ENCODE measurements around the gene NME9. TPM values are rescaled to one million over a fixed set of nuclear protein-coding genes. Genes with fewer than 3 reads are reported as not detected.

Gene NME9
- total RNA-seq, 1 donor from 2014 or later, result 1.1 TPM

GRCh38 chr3:138370321-138370720 lies 40.7 kb upstream of the NME9 start:
- peaks cover 11% of the 10 kb centered on the region for H3K4me1 Mint-ChIP-seq
- DNase-seq (ENCODE audit: low spot score in 2 of 2, unreplicated experiment in 2 of 2), result no peak
- no peaks in the 10 kb centered on the region for H3K27me3 Mint-ChIP-seq (ENCODE audit: low read depth)
- H3K36me3 Mint-ChIP-seq, result peaks cover 18% of the 10 kb centered on the region
- no peak overlapping the region for H3K4me3 Mint-ChIP-seq
- TF ChIP-seq CTCF (IDR thresholded peaks at IDR 0.05; ENCODE audit: unreplicated experiment), result no peak
- peaks cover 8% of the 10 kb centered on the region for H3K9me3 Mint-ChIP-seq
- H3K27ac Mint-ChIP-seq, result no peak overlapping the region

GRCh38 chr3:138369151-138369900 lies 39.7 kb upstream of the NME9 start:
- no peak for DNase-seq (ENCODE audit: low spot score in 2 of 2, unreplicated experiment in 2 of 2)
- Mint-ChIP-seq H3K27ac (no peak overlapping the region), H3K4me1 (peaks cover 4% of the 10 kb centered on the region), H3K9me3 (peaks cover 5% of the 10 kb centered on the region), H3K4me3 (no peak overlapping the region), H3K27me3 (ENCODE audit: low read depth) (no peaks in the 10 kb centered on the region), H3K36me3 (peaks cover 11% of the 10 kb centered on the region)
- TF ChIP-seq CTCF (IDR thresholded peaks at IDR 0.05; ENCODE audit: unreplicated experiment), result no peak

- Mint-ChIP-seq H3K4me1 (peaks cover 4% of the 10 kb centered on the region), H3K4me3 (no peak overlapping the region), H3K27ac (no peak overlapping the region), H3K36me3 (peaks cover 4% of the 10 kb centered on the region), H3K9me3 (peaks cover 4% of the 10 kb centered on the region), H3K27me3 (ENCODE audit: low read depth) (no peaks in the 10 kb centered on the region)
- no peak for DNase-seq (ENCODE audit: low spot score in 2 of 2, unreplicated experiment in 2 of 2)
- TF ChIP-seq CTCF (IDR thresholded peaks at IDR 0.05; ENCODE audit: unreplicated experiment), result no peak
These were observed 38.3 kb upstream of the NME9 start for GRCh38 chr3:138367911-138368310.

- peaks cover 4% of the 10 kb centered on the region for H3K4me1 Mint-ChIP-seq
- H3K27ac Mint-ChIP-seq, result no peak overlapping the region
- no peaks in the 10 kb centered on the region for H3K27me3 Mint-ChIP-seq (ENCODE audit: low read depth)
- H3K36me3 Mint-ChIP-seq, result peaks cover 4% of the 10 kb centered on the region
- no peak for TF ChIP-seq CTCF (IDR thresholded peaks at IDR 0.05; ENCODE audit: unreplicated experiment)
- DNase-seq (ENCODE audit: low spot score in 2 of 2, unreplicated experiment in 2 of 2), result no peak
- peaks cover 4% of the 10 kb centered on the region for H3K9me3 Mint-ChIP-seq
- H3K4me3 Mint-ChIP-seq, result no peak overlapping the region
These were observed 37.7 kb upstream of the NME9 start for GRCh38 chr3:138367326-138367850.

GRCh38 chr3:138366006-138366759 lies 36.5 kb upstream of the NME9 start:
- DNase-seq (ENCODE audit: low spot score in 2 of 2, unreplicated experiment in 2 of 2), result no peak
- TF ChIP-seq CTCF (IDR thresholded peaks at IDR 0.05; ENCODE audit: unreplicated experiment), result no peak
- H3K4me3 Mint-ChIP-seq, result no peak overlapping the region
- H3K27me3 Mint-ChIP-seq (ENCODE audit: low read depth), result no peaks in the 10 kb centered on the region
- H3K27ac Mint-ChIP-seq, result no peak overlapping the region
- H3K4me1 Mint-ChIP-seq, result peaks cover 4% of the 10 kb centered on the region
- peaks cover 4% of the 10 kb centered on the region for H3K9me3 Mint-ChIP-seq
- H3K36me3 Mint-ChIP-seq, result peaks cover 4% of the 10 kb centered on the region
